Smooth muscle cell (in vitro differentiated cells): Measurements from ENCODE around the gene TPRG1L. TPM values are rescaled to one million over a fixed set of nuclear protein-coding genes. Genes with fewer than 3 reads are reported as not detected.
"Not testable (repeated sequence)": the region's sequence is repeated elsewhere in the genome, so short reads cannot be mapped to it uniquely, and the experiment has no call there.

ENCODE experiments used
- DNase-seq: peaks from one replicate; lab custom pipeline; 2025; ENCODE audit not compliant: unreplicated experiment; lab: John Stamatoyannopoulos, UW
- H2AFZ ChIP-seq: fragments of 200-600 bp; sonication (generic); 2 replicates; pipeline ENCODE4 v1.6.0; 2016; ENCODE audit warnings: antibody characterized with exemption, low read depth, mild to moderate bottlenecking
- H3F3A ChIP-seq: fragments of 200-600 bp; sonication (generic); 2 replicates; pipeline ENCODE4 v1.6.0; 2017; ENCODE audit warnings: antibody characterized with exemption, low read depth
- H3K27ac ChIP-seq: fragments of 200-600 bp; sonication (generic); 2 replicates; pipeline ENCODE4 v1.5.1; 2016; ENCODE audit warnings: low read depth, mild to moderate bottlenecking
- H3K27me3 ChIP-seq: fragments of 200-600 bp; sonication (generic); 2 replicates; pipeline ENCODE4 v1.6.1; 2016; ENCODE audit warnings: low read depth, mild to moderate bottlenecking
- H3K36me3 ChIP-seq: fragments of 200-600 bp; sonication (generic); 2 replicates; pipeline ENCODE4 v1.5.1; 2016; ENCODE audit warnings: low read depth
- H3K4me1 ChIP-seq: fragments of 200-600 bp; sonication (generic); 2 replicates; pipeline ENCODE4 v1.5.1; 2016; ENCODE audit warnings: low read depth
- H3K4me2 ChIP-seq: fragments of 200-600 bp; sonication (generic); 2 replicates; pipeline ENCODE4 v1.6.0; 2016; ENCODE audit warnings: mild to moderate bottlenecking
- H3K4me3 ChIP-seq: fragments of 200-600 bp; sonication (generic); 2 replicates; pipeline ENCODE4 v1.5.1; 2016; ENCODE audit warnings: mild to moderate bottlenecking
- H3K79me2 ChIP-seq: fragments of 200-600 bp; sonication (generic); 2 replicates; pipeline ENCODE4 v1.6.0; 2016; ENCODE audit warnings: low read depth, mild to moderate bottlenecking
- H3K9ac ChIP-seq: fragments of 200-600 bp; sonication (generic); 2 replicates; pipeline ENCODE4 v1.6.0; 2016; ENCODE audit warnings: low read depth
- H3K9me3 ChIP-seq: fragments of 200-600 bp; sonication (generic); replicated peaks from 2 replicates; pipeline ENCODE4 v1.5.1; 2016; ENCODE audit warnings: low read depth
- H4K20me1 ChIP-seq: fragments of 200-600 bp; sonication (generic); 2 replicates; pipeline ENCODE4 v1.6.0; 2016; ENCODE audit warnings: low read depth
- WGBS: methylation state at CpG from one replicate; pipeline ENCODE4 v1.1.7; 2016; ENCODE audit warnings: low lambda C conversion rate; 5-methylcytosine and 5-hydroxymethylcytosine counted together
- polyA plus RNA-seq: library from polyadenylated mRNA; unstranded; fragments of >200 nt; fragmentation: Nextera tagmentation; extraction: Ambion mirVana; gene quantifications from 2 replicates; pipeline ENCODE4 v1.2.1, GENCODE V29; 2016
- total RNA-seq: library from RNA; depleted of rRNA; stranded (reverse); fragments of >200 nt; gene quantifications from 2 replicates; pipeline ENCODE4 v1.2.3, GENCODE V29; 2014
- TF ChIP-seq, protein P1 (sequence below): fragments of 200-600 bp; sonication (generic); IDR thresholded peaks from 2 replicates; pipeline ENCODE4 v1.5.1; 2017; ENCODE audit warnings: borderline replicate concordance, mild to moderate bottlenecking, antibody characterized with exemption; ENCODE audit not compliant: insufficient read depth, poor library complexity, severe bottlenecking

The TPRG1L gene
- total RNA-seq (20.7 and 21.7 TPM in 2 replicates), polyA plus RNA-seq (35.0 and 38.7 TPM in 2 replicates)

DNA sequence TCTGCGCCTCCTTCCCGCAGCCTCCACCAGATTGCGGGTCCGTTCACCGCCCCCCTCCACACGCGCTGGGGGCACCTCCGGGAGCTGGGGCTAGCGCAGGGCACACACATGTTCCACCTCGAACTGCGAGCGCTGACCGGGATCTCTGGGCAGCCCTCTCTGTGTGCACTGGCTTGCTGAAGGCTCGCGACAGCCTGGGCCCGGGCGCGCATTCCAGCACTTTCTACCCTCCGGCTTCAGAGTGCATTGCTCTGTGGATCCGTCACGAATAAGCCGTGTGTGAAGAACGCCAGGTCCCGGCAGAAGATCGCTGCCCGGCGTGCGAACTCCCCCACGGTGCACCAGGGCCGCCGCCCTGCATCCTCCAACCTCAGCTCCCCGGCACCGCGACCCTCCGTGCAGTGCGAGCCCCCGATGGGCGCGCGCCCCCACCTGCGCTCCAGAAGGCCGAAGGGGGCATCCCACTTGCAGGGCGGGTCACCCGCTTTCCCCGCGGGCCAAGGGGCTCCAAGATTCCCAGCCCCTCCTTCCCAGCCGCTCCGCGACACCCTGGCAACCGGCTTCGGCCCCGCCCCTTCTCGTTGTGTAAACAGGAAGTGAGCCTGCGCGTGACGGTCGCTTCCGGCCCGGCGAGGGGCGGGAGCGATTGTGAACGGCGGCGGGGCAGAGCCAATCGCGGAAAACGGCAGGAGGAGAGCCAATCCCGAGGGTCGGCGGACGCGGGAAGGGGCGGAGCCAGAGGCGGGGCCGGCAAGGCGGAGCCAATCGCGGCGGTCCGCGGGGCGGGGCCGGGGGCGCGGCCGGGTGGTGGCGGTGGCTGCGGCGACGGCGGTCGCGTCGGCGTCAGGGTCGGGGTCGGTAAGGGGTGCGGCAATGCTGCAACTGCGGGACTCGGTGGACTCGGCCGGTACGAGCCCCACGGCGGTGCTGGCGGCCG is at the start of gene TPRG1L:
Gene TPRG1L, plus strand, starts transcription at position 816 of the 937 bp plus-strand sequence. Its CDS starts 58 bp downstream, at position 874.
- peak within 1 kb of the TSS; percentile 98 for H3K4me2 ChIP-seq
- H3K27ac ChIP-seq, result peak within 1 kb of the TSS; percentile 60
- H3K79me2 ChIP-seq, result no peaks in the 10 kb centered on the region
- WGBS, result 3% methylated on average over 81 of the region's 108 CpGs
- no peaks in the 10 kb centered on the region for H4K20me1 ChIP-seq
- no peaks in the 10 kb centered on the region for H3F3A ChIP-seq
- H3K9ac ChIP-seq, result peak within 1 kb of the TSS; percentile 83
- TF ChIP-seq, protein P1, sequence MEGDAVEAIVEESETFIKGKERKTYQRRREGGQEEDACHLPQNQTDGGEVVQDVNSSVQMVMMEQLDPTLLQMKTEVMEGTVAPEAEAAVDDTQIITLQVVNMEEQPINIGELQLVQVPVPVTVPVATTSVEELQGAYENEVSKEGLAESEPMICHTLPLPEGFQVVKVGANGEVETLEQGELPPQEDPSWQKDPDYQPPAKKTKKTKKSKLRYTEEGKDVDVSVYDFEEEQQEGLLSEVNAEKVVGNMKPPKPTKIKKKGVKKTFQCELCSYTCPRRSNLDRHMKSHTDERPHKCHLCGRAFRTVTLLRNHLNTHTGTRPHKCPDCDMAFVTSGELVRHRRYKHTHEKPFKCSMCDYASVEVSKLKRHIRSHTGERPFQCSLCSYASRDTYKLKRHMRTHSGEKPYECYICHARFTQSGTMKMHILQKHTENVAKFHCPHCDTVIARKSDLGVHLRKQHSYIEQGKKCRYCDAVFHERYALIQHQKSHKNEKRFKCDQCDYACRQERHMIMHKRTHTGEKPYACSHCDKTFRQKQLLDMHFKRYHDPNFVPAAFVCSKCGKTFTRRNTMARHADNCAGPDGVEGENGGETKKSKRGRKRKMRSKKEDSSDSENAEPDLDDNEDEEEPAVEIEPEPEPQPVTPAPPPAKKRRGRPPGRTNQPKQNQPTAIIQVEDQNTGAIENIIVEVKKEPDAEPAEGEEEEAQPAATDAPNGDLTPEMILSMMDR, result no peak
- H3K27me3 ChIP-seq, result no peaks in the 10 kb centered on the region
- H3K9me3 ChIP-seq, result no peaks in the 10 kb centered on the region
- DNase-seq, result peak; percentile 95
- H2AFZ ChIP-seq, result peak within 1 kb of the TSS; percentile 93
- H3K4me3 ChIP-seq, result peak within 1 kb of the TSS; percentile 83
- H3K36me3 ChIP-seq, result no peaks in the 10 kb centered on the region
- peaks cover 7% of the 10 kb centered on the region for H3K4me1 ChIP-seq

- WGBS, result 91% methylated on average over 6 of the region's 6 CpGs
- H2AFZ ChIP-seq, H3K79me2 ChIP-seq, H4K20me1 ChIP-seq, H3K4me3 ChIP-seq, DNase-seq, H3K4me2 ChIP-seq, H3K27ac ChIP-seq, H3F3A ChIP-seq, H3K36me3 ChIP-seq, H3K4me1 ChIP-seq, H3K9ac ChIP-seq, H3K9me3 ChIP-seq, H3K27me3 ChIP-seq: not testable (repeated sequence)
Measured at GRCh38 chr1:3575515-3575914, 49.3 kb upstream of the TPRG1L start.

DNA sequence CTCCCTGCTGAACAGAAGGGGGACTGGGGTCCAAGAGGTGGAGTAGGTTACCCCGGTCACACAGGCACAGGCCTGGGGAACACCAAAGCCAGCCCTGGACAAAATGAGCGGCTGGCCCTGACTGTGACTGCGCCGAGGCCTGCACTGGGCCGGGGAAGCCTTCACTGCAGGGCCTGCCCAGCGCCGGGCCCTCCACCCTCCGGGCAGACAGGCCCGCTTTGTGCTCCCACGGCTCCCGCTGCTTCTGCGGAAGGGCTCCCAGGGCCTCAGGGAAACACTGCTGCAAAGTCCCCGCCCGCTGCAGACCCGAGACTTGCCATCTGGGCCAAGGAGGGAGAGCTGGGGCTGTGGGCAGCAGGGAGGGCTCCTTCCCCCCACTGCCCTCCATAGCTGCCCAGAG is 48.8 kb upstream of the TPRG1L start:
- Histone ChIP-seq H3K27ac (no peak overlapping the region), H3K4me2 (no peak overlapping the region)

DNA sequence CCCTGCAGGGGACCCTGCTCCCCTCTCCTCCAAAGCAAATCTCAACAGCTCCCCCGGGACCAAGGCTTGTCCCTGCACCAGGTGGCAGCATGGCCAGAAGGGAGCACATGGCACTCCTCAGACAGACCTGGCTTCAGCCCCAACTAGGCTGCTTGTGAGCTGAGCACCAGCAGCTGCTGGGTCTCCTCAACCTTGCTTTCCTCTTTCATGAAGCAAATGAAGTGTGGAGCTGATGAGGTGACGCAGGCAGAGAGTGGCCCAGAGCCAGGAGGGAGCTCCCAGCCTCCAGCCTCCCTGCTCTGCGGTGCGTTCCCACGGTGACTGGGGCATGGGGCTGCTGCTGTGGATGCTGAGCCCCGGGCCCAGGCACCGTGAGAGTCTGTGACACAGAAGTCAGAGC is 47.5 kb upstream of the TPRG1L start:
- no peaks in the 10 kb centered on the region for H3F3A ChIP-seq
- no peak overlapping the region for H3K4me3 ChIP-seq
- H3K79me2 ChIP-seq, result no peaks in the 10 kb centered on the region
- H3K27ac ChIP-seq, result no peak overlapping the region
- H2AFZ ChIP-seq, result no peak overlapping the region
- H3K4me2 ChIP-seq, result no peak overlapping the region
- TF ChIP-seq, protein P1, result no peak
- DNase-seq, result no peak
- no peak overlapping the region for H3K9ac ChIP-seq
- 95% methylated on average over 7 of the region's 7 CpGs for WGBS
- H3K27me3 ChIP-seq, result no peaks in the 10 kb centered on the region
- H3K9me3 ChIP-seq, result no peaks in the 10 kb centered on the region
- H4K20me1 ChIP-seq, result no peaks in the 10 kb centered on the region
- H3K4me1 ChIP-seq, result no peaks in the 10 kb centered on the region
- no peaks in the 10 kb centered on the region for H3K36me3 ChIP-seq

More for the DNA sequence above, 48.8 kb upstream of the TPRG1L start:
- DNase-seq, result no peak
- Histone ChIP-seq H3K9me3 (no peaks in the 10 kb centered on the region), H2AFZ (no peak overlapping the region), H3K4me1 (no peaks in the 10 kb centered on the region), H3F3A (no peaks in the 10 kb centered on the region), H3K36me3 (no peaks in the 10 kb centered on the region), H4K20me1 (no peaks in the 10 kb centered on the region), H3K27me3 (no peaks in the 10 kb centered on the region), H3K4me3 (no peak overlapping the region), H3K79me2 (no peaks in the 10 kb centered on the region), H3K9ac (no peak overlapping the region)
- WGBS, result 95% methylated on average over 15 of the region's 15 CpGs
- TF ChIP-seq, protein P1, result no peak
